Fibroblast of skin of right biceps (primary cell): ENCODE results near the gene COX15.
A peak's percentile ranks its signal among the peaks of the same experiment; 100 is the strongest.
"Not testable (repeated sequence)": the region's sequence is repeated elsewhere in the genome, so short reads cannot be mapped to it uniquely, and the experiment has no call there.

ENCODE experiments used
- DNase-seq: peaks from one replicate; pipeline ENCODE4 v3.0.0-alpha.2; 2013

Gene COX15

GRCh38 chr10:99740260-99740659 is 8.3 kb upstream of the COX15 start:
- no peak for DNase-seq

DNA sequence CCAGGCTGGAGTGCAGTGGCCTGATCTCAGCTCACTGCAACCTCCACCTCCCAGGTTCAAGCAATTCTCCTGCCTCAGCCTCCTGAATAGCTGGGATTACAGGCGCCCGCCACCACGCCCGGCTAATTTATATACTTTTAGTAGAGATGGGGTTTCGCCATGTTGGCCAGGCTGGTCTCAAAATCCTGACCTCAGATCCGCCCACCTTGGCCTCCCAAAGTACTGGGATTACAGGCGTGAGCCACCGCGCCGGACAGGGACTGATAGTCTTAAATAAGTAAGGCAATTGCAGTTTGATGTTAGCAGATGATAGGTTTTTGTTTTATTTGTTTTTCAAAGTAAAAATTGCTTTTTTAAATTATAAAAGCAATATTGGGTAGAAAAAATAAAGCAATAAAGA is 2.2 kb upstream of the COX15 start:
- DNase-seq: not testable (repeated sequence)

- DNase-seq: no peak
These were observed 1.4 kb upstream of the COX15 start for GRCh38 chr10:99733366-99733765.

DNA sequence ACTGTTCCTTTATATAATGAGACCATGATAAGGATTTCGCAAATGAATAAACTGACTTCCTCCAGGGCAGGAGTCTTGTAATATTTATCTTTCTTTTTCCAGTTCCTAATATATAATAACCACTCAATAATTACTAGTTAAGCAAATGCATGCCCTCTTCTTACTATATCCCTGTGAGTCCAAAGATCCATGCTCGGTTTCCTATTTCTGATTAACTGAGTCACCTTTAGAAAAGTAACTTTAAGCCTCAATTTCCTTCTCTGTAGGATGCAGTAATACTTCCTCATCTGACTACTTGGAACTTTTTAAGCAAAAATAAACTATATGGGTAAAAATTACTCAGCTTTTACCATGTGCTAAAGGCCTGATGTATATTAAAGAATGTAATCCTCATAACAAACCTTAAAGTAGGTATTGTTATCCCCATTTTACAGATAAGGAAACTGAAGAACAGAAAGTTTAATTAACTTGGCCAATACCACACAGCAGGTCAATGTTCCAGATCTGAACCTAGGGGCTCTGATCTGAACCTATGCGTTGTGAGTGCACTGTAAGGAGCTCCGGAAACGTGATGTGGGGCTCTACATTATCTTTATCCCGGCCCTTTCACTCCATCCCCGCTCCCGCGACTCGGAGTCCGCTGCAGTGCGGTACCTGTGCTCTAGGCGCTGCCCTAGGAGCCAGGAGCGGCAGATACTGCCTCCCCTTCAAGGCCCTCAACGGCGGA is 458 bp downstream of the COX15 start:
- no peak for DNase-seq

DNA sequence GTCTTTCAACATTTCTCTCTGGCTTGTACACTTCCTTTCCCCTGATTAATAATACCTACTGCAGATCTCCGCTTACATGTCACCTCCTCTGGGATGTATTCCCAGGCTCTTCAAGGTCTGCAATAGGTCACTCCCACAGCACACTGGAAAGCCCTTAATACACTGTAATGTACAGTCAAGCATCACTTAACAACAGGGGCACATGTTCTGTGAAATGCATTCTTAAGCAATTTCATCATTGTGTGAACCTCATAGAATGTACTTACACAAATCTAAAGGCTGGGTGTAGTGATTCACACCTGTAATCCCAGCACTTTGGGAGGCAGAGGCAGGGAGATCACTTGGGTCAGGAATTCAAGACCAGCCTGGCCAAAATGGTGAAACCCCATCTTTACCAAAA is 1.9 kb downstream of the COX15 start:
- DNase-seq: peak; percentile 27

DNA sequence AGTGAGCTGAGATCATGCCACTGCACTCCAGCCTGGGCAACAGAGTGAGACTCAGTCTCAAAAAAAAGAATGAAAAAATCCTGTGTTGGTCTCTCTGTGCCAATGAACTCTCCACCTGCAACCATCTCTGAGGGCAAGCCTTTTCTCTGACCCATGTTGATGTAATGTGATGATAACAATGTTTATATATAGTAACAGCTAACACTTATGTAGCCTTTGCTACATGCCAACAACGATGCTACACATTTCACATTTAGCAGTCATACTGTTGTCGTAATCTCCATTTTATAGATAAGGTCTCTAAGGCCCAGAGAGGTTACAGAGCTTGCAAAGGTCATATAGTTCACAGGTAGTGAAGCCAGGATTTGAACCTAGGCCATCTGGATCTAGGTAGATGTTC is 11.5 kb downstream of the COX15 start:
- no peak for DNase-seq

GRCh38 chr10:99714446-99714845 is 17.5 kb downstream of the COX15 start:
- no peak for DNase-seq

GRCh38 chr10:99711129-99711719 is 20.7 kb downstream of the COX15 start:
- DNase-seq: peak; percentile 67

DNA sequence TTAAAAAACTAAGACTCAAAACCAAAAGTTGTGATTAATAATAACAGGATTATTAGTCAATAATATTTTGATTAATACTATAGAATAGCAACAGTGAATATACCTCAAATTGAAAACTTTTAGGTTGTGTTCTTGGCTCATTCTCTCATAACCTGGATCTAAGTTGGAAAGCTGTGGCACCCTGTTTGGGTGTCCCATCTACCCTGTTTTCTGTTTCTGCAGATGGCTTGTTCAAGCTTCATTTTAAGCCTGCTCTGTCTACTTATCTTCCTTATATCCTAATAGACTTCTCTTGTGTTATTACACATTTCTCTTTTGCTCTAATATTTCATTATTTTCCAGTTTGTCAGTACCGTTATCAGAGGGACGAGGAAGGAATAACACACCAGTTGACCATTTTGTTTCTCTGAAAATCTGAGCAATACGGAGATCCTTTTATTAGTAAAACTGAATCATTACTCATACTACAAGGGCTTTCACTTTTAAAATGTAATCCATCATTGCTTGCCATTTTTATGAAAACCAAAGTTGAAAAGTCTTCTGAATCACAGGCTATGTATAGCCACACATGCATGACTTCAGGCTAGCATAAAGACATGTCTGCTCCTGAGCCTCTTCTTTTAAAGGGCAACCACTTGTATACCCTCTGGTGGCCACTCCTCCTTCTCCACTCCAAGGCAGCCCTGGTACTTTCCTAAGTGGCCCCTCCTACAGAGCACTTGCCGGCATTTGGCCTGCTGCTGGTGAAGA is 22.3 kb downstream of the COX15 start:
- peak; percentile 50 for DNase-seq

- DNase-seq: no peak
These were observed 23.4 kb downstream of the COX15 start for GRCh38 chr10:99708428-99709012.

- no peak for DNase-seq
These were observed 31.3 kb downstream of the COX15 start for GRCh38 chr10:99700649-99701048.

DNA sequence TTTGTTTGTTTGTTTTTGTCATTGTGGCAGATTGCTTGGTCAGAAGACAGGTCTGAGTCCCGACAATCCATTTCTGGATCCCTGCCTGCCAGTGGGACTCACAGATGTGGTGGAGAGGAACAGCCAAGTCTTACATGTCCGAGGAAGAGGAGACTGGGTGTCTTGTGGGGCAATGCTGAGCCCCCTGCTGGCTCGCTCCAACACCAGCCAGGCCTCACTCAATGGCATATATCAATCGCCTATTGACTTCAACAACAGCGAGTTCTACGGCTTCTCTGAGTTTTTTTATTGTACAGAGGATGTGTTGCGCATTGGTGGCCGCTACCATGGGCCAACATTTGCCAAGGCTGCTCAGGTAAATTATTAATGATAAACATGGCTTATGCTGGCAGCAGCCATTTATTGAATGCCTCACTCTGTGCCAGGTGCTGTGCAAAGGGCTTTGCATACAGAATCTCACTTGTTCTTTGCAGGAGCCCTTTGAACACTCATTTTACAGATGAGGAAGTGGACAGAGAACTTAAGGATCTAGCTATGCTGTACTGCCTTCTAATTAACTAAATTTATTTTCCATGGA is 33.3 kb downstream of the COX15 start:
- DNase-seq: no peak

GRCh38 chr10:99695761-99696160 is 36.2 kb downstream of the COX15 start:
- DNase-seq: peak; percentile 24

DNA sequence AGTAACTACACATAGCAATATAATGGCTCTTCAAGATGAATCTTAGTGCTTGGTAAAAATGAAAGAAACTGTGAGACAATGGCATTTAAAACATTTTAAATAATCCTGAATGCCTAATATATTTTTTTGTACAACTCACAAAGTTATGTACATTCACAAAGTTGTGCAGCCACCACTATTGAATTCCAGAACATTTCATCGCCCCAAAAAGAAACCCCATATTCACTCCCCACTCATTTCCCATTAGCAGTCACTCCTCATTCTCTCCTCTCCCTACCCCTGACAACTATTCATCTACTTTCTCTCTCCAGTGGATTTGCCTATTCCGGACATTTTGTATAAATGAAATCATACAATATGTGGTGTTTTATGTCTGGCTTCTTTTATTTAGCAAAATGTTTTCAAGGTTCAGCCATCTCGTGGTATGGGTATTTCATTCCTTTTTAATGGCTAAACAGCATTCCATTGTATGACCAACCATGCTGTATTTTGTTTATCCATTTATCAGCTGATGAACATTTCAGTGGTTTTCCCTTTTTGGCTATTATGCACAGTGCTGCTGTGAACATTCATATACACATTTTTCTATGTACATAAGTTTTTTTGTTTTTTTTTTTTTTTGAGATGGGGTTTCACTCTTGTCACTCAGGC is 37.9 kb downstream of the COX15 start:
- DNase-seq: peak; percentile 88

DNA sequence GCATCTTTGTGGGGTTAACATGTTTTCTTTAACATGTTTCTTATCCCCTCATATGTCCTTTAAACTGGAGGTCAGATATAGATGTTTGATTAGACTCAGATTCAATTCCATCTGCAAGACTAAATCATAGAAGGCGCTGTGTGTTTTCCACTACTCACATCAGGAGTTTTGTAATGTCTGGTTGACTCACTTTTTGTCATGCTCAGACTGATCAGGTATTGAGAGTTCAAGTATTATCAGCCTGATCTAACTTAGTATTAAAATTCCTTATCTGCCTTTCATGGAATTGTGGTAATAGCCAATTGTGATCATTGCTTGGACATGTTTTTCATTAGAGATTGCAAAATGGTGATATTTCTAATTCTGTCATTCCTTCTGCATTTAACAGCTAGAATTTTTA is 42.5 kb downstream of the COX15 start:
- no peak for DNase-seq

GRCh38 chr10:99685597-99685967 is 46.3 kb downstream of the COX15 start:
- no peak for DNase-seq

DNA sequence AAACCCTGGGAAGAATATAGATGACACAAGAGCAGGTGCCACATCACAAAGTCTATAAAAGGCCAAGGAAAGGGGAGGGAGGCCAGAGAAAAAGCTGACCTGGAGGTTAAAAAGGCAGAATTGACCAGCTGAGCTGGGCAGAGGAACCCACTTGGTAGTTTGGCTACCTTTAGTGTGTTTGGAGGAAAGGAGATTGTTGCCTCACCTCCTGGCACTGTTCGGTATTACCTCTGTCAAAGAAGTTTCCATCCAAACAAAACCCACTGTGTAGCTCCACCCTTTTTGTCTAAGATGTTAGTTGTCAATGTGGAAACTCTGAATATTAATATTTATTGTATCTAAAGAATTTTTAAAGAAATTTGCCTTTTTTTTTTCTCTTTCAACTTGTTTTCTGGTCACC is 49.2 kb downstream of the COX15 start:
- DNase-seq: no peak
